GM23338 (cell line): ENCODE results near the gene FHIT. TPM values are rescaled to one million over a fixed set of nuclear protein-coding genes. Genes with fewer than 3 reads are reported as not detected.

Experiments
- ATAC-seq: fragments of 200-7000 bp; cut with Tn5 transposase; 3 replicates; pipeline ENCODE4 v1.9.1; 2020
- DNase-seq: peaks from one replicate; pipeline ENCODE4 v3.0.0-alpha.2; 2015; ENCODE audit warnings: low spot score
- H2AFZ ChIP-seq: fragments of 200-600 bp; sonication (generic); 2 replicates; pipeline ENCODE4 v1.8.0; 2016; ENCODE audit warnings: antibody characterized with exemption, mild to moderate bottlenecking, moderate library complexity
- H3F3A ChIP-seq: fragments of 200-600 bp; sonication (generic); replicated peaks from 2 replicates; pipeline ENCODE4 v1.8.0; 2017; ENCODE audit warnings: antibody characterized with exemption, mixed run types, low read depth
- H3K27ac ChIP-seq: fragments of 200-600 bp; sonication (generic); 2 replicates; pipeline ENCODE4 v1.6.1; 2016; ENCODE audit warnings: low read depth
- H3K27me3 ChIP-seq: fragments of 200-600 bp; sonication (generic); 2 replicates; pipeline ENCODE4 v1.8.0; 2016; ENCODE audit warnings: mild to moderate bottlenecking, mixed run types, moderate library complexity; ENCODE audit not compliant: insufficient read depth
- H3K36me3 ChIP-seq: fragments of 200-600 bp; sonication (generic); 2 replicates; pipeline ENCODE4 v1.8.0; 2016; ENCODE audit warnings: mild to moderate bottlenecking; ENCODE audit not compliant: insufficient read depth
- H3K4me1 ChIP-seq: fragments of 200-600 bp; sonication (generic); 2 replicates; pipeline ENCODE4 v1.8.0; 2016; ENCODE audit warnings: mild to moderate bottlenecking, moderate library complexity; ENCODE audit not compliant: insufficient read depth
- H3K4me2 ChIP-seq: fragments of 200-600 bp; sonication (generic); 2 replicates; pipeline ENCODE4 v1.7.1; 2017; ENCODE audit warnings: mixed run types
- H3K4me3 ChIP-seq: fragments of 200-600 bp; sonication (generic); 2 replicates; pipeline ENCODE4 v1.6.1; 2016; ENCODE audit warnings: mixed run types
- H3K79me2 ChIP-seq: fragments of 200-600 bp; sonication (generic); replicated peaks from 2 replicates; pipeline ENCODE4 v1.8.0; 2017; ENCODE audit warnings: mild to moderate bottlenecking; ENCODE audit not compliant: insufficient read depth
- H3K9me2 ChIP-seq: fragments of 200-600 bp; sonication (generic); 2 replicates; pipeline ENCODE4 v1.8.0; 2017; ENCODE audit not compliant: insufficient read depth
- H4K20me1 ChIP-seq: fragments of 200-600 bp; sonication (generic); replicated peaks from 2 replicates; pipeline ENCODE4 v1.8.0; 2017; ENCODE audit warnings: mild to moderate bottlenecking; ENCODE audit not compliant: insufficient read depth
- H3K27ac Mint-ChIP-seq: 2 replicates; pipeline ENCODE4 v1.8.0; 2020; ENCODE audit warnings: inconsistent platforms, mild to moderate bottlenecking, moderate library complexity, mixed read lengths
- H3K27me3 Mint-ChIP-seq: 3 replicates; pipeline ENCODE4 v1.8.0; 2022; ENCODE audit warnings: low read depth, mild to moderate bottlenecking, moderate library complexity, mixed read lengths, inconsistent platforms; ENCODE audit not compliant: insufficient read depth, poor library complexity
- H3K36me3 Mint-ChIP-seq: 3 replicates; pipeline ENCODE4 v1.8.0; 2021; ENCODE audit warnings: low read depth, mild to moderate bottlenecking, inconsistent platforms, moderate library complexity, mixed read lengths
- H3K4me1 Mint-ChIP-seq: 3 replicates; pipeline ENCODE4 v1.8.0; 2020; ENCODE audit warnings: mild to moderate bottlenecking, inconsistent platforms, mixed read lengths
- H3K4me3 Mint-ChIP-seq: 3 replicates; pipeline ENCODE4 v1.8.0; 2021; ENCODE audit warnings: moderate library complexity, mild to moderate bottlenecking, inconsistent platforms, mixed read lengths
- H3K9me3 Mint-ChIP-seq: 3 replicates; pipeline ENCODE4 v1.8.0; 2020; ENCODE audit warnings: moderate library complexity, mild to moderate bottlenecking, inconsistent platforms, mixed read lengths
- ETS1 ChIP-seq: IDR thresholded peaks from 2 replicates; pipeline ENCODE4 v1.6.1; 2016; ENCODE audit warnings: antibody characterized with exemption
- EZH2phosphoT487 ChIP-seq: fragments of 200-600 bp; sonication (generic); IDR thresholded peaks from one replicate; pipeline ENCODE4 v1.8.1; 2018; ENCODE audit warnings: antibody characterized with exemption; ENCODE audit not compliant: unreplicated experiment
- JUNB ChIP-seq: IDR thresholded peaks from one replicate; pipeline ENCODE4 v1.6.1; 2016; ENCODE audit warnings: antibody characterized with exemption; ENCODE audit not compliant: unreplicated experiment
- NANOG ChIP-seq: IDR thresholded peaks from 2 replicates; pipeline ENCODE4 v1.6.1; 2016; ENCODE audit warnings: antibody characterized with exemption, borderline replicate concordance
- REST ChIP-seq: IDR thresholded peaks from one replicate; pipeline ENCODE4 v1.6.1; 2018; ENCODE audit warnings: antibody characterized with exemption; ENCODE audit not compliant: unreplicated experiment
- STAT1 ChIP-seq: IDR thresholded peaks from one replicate; pipeline ENCODE4 v1.6.1; 2016; ENCODE audit warnings: antibody characterized with exemption; ENCODE audit not compliant: unreplicated experiment
- ZNF331 ChIP-seq: fragments of 250-450 bp; sonication (Bioruptor Pico); IDR thresholded peaks from 2 replicates; pipeline ENCODE4 v1.5.0; 2020; ENCODE audit warnings: low read depth, mild to moderate bottlenecking, moderate library complexity
- polyA plus RNA-seq: library from polyadenylated mRNA; unstranded; fragments of >200 nt; fragmentation: Nextera tagmentation; extraction: Ambion mirVana; gene quantifications from 2 replicates; pipeline ENCODE4 v1.2.1, GENCODE V29; 2016
- total RNA-seq: library from RNA; depleted of rRNA; stranded (reverse); fragments of >200 nt; shearing (Covaris generic); gene quantifications from 2 replicates; pipeline ENCODE4 v1.2.3, GENCODE V29; 2014

The FHIT gene
- total and polyA plus RNA-seq, 2 experiments from 2014 or later, result 3.0 to 8.3 TPM

GRCh38 chr3:60290122-60290492, 961.1 kb downstream of the FHIT start:
- H3K36me3 Mint-ChIP-seq, result no peaks in the 10 kb centered on the region; the same call in 2 of the 3 replicates
- no peaks in the 10 kb centered on the region for H3K27me3 Mint-ChIP-seq
- peaks cover 3% of the 10 kb centered on the region; the same call in 1 of the 3 replicates for H3K4me1 Mint-ChIP-seq
- H3K4me2 ChIP-seq, result no peak overlapping the region
- ATAC-seq, result no peak
- H3K27ac ChIP-seq, result no peak overlapping the region
- TF ChIP-seq REST, result no peak
- no peaks in the 10 kb centered on the region for H4K20me1 ChIP-seq
- no peaks in the 10 kb centered on the region for H3K36me3 ChIP-seq
- DNase-seq, result no peak
- no peaks in the 10 kb centered on the region for H3K79me2 ChIP-seq
- peaks cover 3% of the 10 kb centered on the region; the same call in 1 of the 2 replicates for H3K4me1 ChIP-seq
- peaks cover 5% of the 10 kb centered on the region; the same call in 2 of the 3 replicates for H3K9me3 Mint-ChIP-seq
- peak overlapping the region; percentile 33; the same call in 1 of the 2 replicates for H3K27ac Mint-ChIP-seq
- no peaks in the 10 kb centered on the region for H3F3A ChIP-seq
- H3K9me2 ChIP-seq, result peaks cover 9% of the 10 kb centered on the region; the same call in 1 of the 2 replicates
- H3K4me3 Mint-ChIP-seq, result no peak overlapping the region
- no peak overlapping the region for H3K4me3 ChIP-seq
- no peak overlapping the region for H2AFZ ChIP-seq
- no peaks in the 10 kb centered on the region for H3K27me3 ChIP-seq

- H3K79me2 ChIP-seq, result no peaks in the 10 kb centered on the region
- Mint-ChIP-seq H3K27me3 (no peaks in the 10 kb centered on the region), H3K9me3 (peaks cover 5% of the 10 kb centered on the region; the same call in 2 of the 3 replicates), H3K4me3 (no peak overlapping the region), H3K27ac (peak overlapping the region; percentile 33; the same call in 1 of the 2 replicates), H3K36me3 (no peaks in the 10 kb centered on the region; the same call in 2 of the 3 replicates), H3K4me1 (peaks cover 3% of the 10 kb centered on the region; the same call in 1 of the 3 replicates)
- no peak overlapping the region for H3K4me2 ChIP-seq
- DNase-seq (no peak), ATAC-seq (no peak)
- no peaks in the 10 kb centered on the region for H3F3A ChIP-seq
- H3K9me2 ChIP-seq, result peaks cover 9% of the 10 kb centered on the region; the same call in 1 of the 2 replicates
- peaks cover 3% of the 10 kb centered on the region; the same call in 1 of the 2 replicates for H3K4me1 ChIP-seq
- no peaks in the 10 kb centered on the region for H3K36me3 ChIP-seq
- no peaks in the 10 kb centered on the region for H4K20me1 ChIP-seq
- no peaks in the 10 kb centered on the region for H3K27me3 ChIP-seq
- no peak for TF ChIP-seq ZNF331 (CRISPR knock-in tag)
- no peak overlapping the region for H2AFZ ChIP-seq
- H3K4me3 ChIP-seq, result no peak overlapping the region
- H3K27ac ChIP-seq, result no peak overlapping the region
Observed at GRCh38 chr3:60289341-60290121, 961.7 kb downstream of the FHIT start.

- Mint-ChIP-seq H3K27ac (no peak overlapping the region), H3K27me3 (no peaks in the 10 kb centered on the region), H3K9me3 (no peaks in the 10 kb centered on the region), H3K4me3 (no peak overlapping the region), H3K4me1 (no peaks in the 10 kb centered on the region), H3K36me3 (no peaks in the 10 kb centered on the region)
- no peaks in the 10 kb centered on the region for H3F3A ChIP-seq
- TF ChIP-seq NANOG (no peak), STAT1 (no peak), ETS1 (no peak), JUNB (no peak), REST (no peak), EZH2phosphoT487 (no peak)
- no peak overlapping the region for H3K4me3 ChIP-seq
- no peaks in the 10 kb centered on the region for H3K4me1 ChIP-seq
- H3K27ac ChIP-seq, result no peak overlapping the region
- no peaks in the 10 kb centered on the region for H3K36me3 ChIP-seq
- H3K4me2 ChIP-seq, result no peak overlapping the region
- DNase-seq, result no peak
- no peaks in the 10 kb centered on the region for H3K27me3 ChIP-seq
- no peak overlapping the region for H2AFZ ChIP-seq
- H3K79me2 ChIP-seq, result no peaks in the 10 kb centered on the region
- H4K20me1 ChIP-seq, result no peaks in the 10 kb centered on the region
- no peak for ATAC-seq
- no peaks in the 10 kb centered on the region for H3K9me2 ChIP-seq
Observed at GRCh38 chr3:60282866-60283265, 968.4 kb downstream of the FHIT start.
